ENCODE results near the gene NR5A2. TPM values are rescaled to one million over a fixed set of nuclear protein-coding genes. Genes with fewer than 3 reads are reported as not detected.

NR5A2 gene
- total RNA-seq, 4 donors from 2014 or later, result 1.1 to 1.9 (median 1.2) TPM

DNA sequence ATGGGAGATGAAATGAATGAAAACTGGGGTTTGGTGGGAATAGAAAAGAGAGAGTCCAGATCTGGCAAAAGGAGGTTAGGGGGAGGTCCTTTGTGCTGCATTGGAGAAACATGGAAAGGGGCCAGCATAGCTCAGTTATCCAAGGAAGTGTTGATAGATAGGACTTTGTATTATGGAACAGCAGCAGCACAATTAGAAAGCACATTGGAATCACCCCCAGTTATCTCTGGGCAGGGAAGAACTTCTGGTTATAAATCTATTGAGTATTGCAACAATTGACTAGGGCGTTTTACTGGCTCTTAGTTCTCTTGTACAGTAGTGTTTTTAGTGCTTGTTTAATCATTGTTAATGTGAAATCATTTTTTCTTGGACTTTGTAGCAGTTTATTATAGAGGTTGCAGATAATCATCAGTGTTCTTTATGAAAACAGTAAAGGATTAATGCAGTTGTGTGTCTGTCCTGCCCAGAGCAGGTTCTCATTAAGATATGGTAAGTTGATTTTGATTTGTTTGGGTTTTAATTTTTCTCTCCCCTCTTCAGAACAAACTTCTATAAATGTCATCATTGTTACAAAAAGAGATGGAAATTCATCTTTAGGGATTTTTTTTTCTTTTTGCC lies 76.6 kb downstream of the NR5A2 start:
- TF ChIP-seq, protein P1, sequence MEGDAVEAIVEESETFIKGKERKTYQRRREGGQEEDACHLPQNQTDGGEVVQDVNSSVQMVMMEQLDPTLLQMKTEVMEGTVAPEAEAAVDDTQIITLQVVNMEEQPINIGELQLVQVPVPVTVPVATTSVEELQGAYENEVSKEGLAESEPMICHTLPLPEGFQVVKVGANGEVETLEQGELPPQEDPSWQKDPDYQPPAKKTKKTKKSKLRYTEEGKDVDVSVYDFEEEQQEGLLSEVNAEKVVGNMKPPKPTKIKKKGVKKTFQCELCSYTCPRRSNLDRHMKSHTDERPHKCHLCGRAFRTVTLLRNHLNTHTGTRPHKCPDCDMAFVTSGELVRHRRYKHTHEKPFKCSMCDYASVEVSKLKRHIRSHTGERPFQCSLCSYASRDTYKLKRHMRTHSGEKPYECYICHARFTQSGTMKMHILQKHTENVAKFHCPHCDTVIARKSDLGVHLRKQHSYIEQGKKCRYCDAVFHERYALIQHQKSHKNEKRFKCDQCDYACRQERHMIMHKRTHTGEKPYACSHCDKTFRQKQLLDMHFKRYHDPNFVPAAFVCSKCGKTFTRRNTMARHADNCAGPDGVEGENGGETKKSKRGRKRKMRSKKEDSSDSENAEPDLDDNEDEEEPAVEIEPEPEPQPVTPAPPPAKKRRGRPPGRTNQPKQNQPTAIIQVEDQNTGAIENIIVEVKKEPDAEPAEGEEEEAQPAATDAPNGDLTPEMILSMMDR (IDR thresholded peaks at IDR 0.05 in 4 of 5, conservative IDR thresholded peaks at IDR 0.05 in 1 of 5), result no peak
- no peak for TF ChIP-seq POLR2A (IDR thresholded peaks at IDR 0.05)
- Histone ChIP-seq H3K4me3 (no peak overlapping the region), H3K9me3 (no peaks in the 10 kb centered on the region), H3K27ac (no peak overlapping the region), H3K27me3 (no peaks in the 10 kb centered on the region), H3K36me3 (no peaks in the 10 kb centered on the region), H3K4me1 (no peaks in the 10 kb centered on the region)
- in situ Hi-C loops (cut with MboI; ENCODE audit: low sequenced_read_pairs in 4 of 4), result no loop called here
- ATAC-seq (no peak), DNase-seq (no peak)
- intact Hi-C loops (cut with DNase I; ENCODE audit: low total_unique reads), result no loop called here

DNA sequence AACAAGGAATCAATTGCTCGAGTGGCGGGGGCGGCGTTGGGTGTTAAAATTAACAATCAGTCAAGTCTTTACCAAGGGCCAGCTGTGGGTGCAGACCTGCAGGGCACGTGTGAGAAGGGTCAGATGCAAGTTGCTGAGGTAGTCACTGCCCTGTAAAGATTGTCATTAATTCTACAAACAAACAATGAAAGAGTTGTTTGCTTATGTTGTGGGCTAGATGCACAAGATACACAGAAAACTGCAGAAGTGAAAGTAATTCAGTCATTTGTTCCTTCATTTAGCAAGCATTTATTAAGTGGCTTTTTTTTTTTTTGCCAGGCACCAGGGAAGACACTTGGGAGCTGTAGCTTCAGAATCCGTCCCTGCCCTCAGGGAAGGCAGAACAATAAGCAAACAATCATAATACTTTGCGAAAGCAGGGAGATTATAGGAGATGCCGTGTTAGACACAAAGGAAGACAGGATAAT lies 79.5 kb downstream of the NR5A2 start:
- no peaks in the 10 kb centered on the region for H3K4me1 ChIP-seq
- intact Hi-C loops (cut with DNase I; ENCODE audit: low total_unique reads) (no loop called here), in situ Hi-C loops (cut with MboI; ENCODE audit: low sequenced_read_pairs in 4 of 4) (no loop called here)
- H3K9me3 ChIP-seq, result no peaks in the 10 kb centered on the region
- no peak for TF ChIP-seq POLR2A (IDR thresholded peaks at IDR 0.05)
- TF ChIP-seq, protein P1 (IDR thresholded peaks at IDR 0.05 in 4 of 5, conservative IDR thresholded peaks at IDR 0.05 in 1 of 5), result no peak
- DNase-seq (no peak), ATAC-seq (no peak)
- H3K27ac ChIP-seq, result no peak overlapping the region
- no peaks in the 10 kb centered on the region for H3K27me3 ChIP-seq
- no peaks in the 10 kb centered on the region for H3K36me3 ChIP-seq
- no peak overlapping the region for H3K4me3 ChIP-seq

DNA sequence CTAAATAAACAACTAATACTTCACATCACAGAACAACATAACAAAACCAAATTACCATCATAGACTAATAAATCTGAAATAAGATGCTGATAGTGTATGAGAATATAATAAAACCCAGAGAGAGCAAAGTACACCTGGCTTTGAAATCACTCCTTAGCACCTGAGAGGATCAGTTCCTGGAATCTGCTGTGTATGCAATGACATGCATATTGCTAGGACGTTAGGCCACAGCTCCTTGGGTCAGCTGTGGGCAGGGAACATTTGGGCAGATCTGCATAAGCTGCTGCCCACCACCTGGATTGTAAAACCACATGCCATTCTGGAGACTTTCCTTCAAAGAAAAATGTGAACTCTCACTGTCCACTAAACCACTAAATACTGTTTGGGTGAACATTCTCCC lies 81.1 kb downstream of the NR5A2 start:
- H3K27me3 ChIP-seq, result no peaks in the 10 kb centered on the region
- in situ Hi-C loops (cut with MboI; ENCODE audit: low sequenced_read_pairs in 4 of 4), result no loop called here
- no peaks in the 10 kb centered on the region for H3K4me1 ChIP-seq
- ATAC-seq (no peak), DNase-seq (no peak)
- no peak overlapping the region for H3K4me3 ChIP-seq
- H3K27ac ChIP-seq, result no peak overlapping the region
- intact Hi-C loops (cut with DNase I; ENCODE audit: low total_unique reads), result no loop called here
- TF ChIP-seq POLR2A (IDR thresholded peaks at IDR 0.05), result no peak
- TF ChIP-seq, protein P1 (IDR thresholded peaks at IDR 0.05 in 4 of 5, conservative IDR thresholded peaks at IDR 0.05 in 1 of 5), result no peak
- H3K36me3 ChIP-seq, result no peaks in the 10 kb centered on the region
- no peaks in the 10 kb centered on the region for H3K9me3 ChIP-seq

DNA sequence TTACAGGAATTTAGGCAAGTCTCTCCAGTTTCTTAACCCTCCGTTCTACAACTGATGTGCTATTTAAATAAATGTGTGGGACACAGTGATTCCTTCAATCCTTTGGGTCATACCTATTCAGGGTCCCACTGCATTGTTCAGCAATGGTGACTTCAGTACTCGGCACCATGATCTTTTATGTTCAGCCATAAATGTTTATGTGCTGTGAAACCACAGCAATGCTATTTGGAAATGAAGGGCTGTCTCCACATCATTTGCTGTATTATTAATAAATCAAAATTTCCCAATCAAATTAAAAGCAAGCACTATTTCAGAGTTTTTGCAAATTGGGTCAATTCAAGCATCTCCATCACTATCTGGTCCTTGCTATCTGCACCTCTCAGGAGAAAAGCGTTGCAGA lies 84.8 kb downstream of the NR5A2 start:
- Histone ChIP-seq H3K36me3 (no peaks in the 10 kb centered on the region), H3K4me3 (no peak overlapping the region), H3K27ac (no peak overlapping the region), H3K9me3 (no peaks in the 10 kb centered on the region), H3K4me1 (no peaks in the 10 kb centered on the region), H3K27me3 (no peaks in the 10 kb centered on the region)
- intact Hi-C loops (cut with DNase I; ENCODE audit: low total_unique reads) (no loop called here), in situ Hi-C loops (cut with MboI; ENCODE audit: low sequenced_read_pairs in 4 of 4) (no loop called here)
- DNase-seq (no peak), ATAC-seq (no peak)
- TF ChIP-seq, protein P1 (IDR thresholded peaks at IDR 0.05 in 4 of 5, conservative IDR thresholded peaks at IDR 0.05 in 1 of 5), result no peak
- TF ChIP-seq POLR2A (IDR thresholded peaks at IDR 0.05), result no peak

DNA sequence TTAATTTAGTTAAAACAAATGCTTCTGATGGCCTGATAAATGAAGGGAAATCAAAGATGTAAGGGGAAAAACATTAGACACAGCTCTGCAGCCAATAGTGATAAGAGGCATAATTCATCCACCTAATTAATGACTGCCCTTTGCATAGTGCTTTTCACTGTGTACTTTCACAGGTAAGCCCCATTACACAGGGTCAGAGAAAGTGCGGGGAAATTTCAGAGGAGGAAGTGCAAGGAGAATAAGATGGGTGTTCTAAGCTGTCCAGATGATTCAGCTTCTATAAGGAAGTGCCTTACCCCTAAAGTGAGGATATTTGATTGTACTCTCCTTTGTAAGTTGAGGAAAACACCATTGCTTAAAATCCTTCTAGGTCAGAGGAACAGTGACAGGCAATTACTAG lies 88.0 kb downstream of the NR5A2 start:
- ATAC-seq (no peak), DNase-seq (no peak)
- no peaks in the 10 kb centered on the region for H3K4me1 ChIP-seq
- no peak overlapping the region for H3K4me3 ChIP-seq
- TF ChIP-seq POLR2A (IDR thresholded peaks at IDR 0.05), result no peak
- TF ChIP-seq, protein P1 (IDR thresholded peaks at IDR 0.05 in 4 of 5, conservative IDR thresholded peaks at IDR 0.05 in 1 of 5), result no peak
- H3K27me3 ChIP-seq, result no peaks in the 10 kb centered on the region
- in situ Hi-C loops (cut with MboI; ENCODE audit: low sequenced_read_pairs in 4 of 4) (no loop called here), intact Hi-C loops (cut with DNase I; ENCODE audit: low total_unique reads) (no loop called here)
- no peaks in the 10 kb centered on the region for H3K9me3 ChIP-seq
- H3K36me3 ChIP-seq, result no peaks in the 10 kb centered on the region
- no peak overlapping the region for H3K27ac ChIP-seq

Measured in gastrocnemius medialis (tissue), 4 donors.